ENCODE data around the gene SPEF1. TPM values are rescaled to one million over a fixed set of nuclear protein-coding genes. Genes with fewer than 3 reads are reported as not detected.
"Not testable (repeated sequence)": the region's sequence is repeated elsewhere in the genome, so short reads cannot be mapped to it uniquely, and the experiment has no call there.

SPEF1 gene
- total RNA-seq: under 1 TPM; 0.20 to 0.55 (median 0.40) TPM
- polyA plus RNA-seq: 1 to 10 TPM; 1.7 TPM

- FAIRE-seq: peak; percentile 89
- 11 to 12% methylated on average over 28 of the region's 28 CpGs for WGBS, 2 donors
- H3K4me3 ChIP-seq: peak within 1 kb of the TSS in 3 of 4 donors; percentile 18 to 46 (median 37)
- ATAC-seq: peak; percentile 74 to 88 (median 84)
- peak in 5 of 6 donors; percentile 73 to 86 (median 81) for DNase-seq
- H3K36me3 ChIP-seq: no peaks in the 10 kb centered on the region
- peaks cover 10 to 38% (median 31%) of the 10 kb centered on the region in 3 donors for H3K4me1 ChIP-seq
- intact Hi-C loops (cut with DNase I): no loop called here
- H3K27me3 ChIP-seq: no peaks in the 10 kb centered on the region
- H3K9me3 ChIP-seq: no peaks in the 10 kb centered on the region
- H3K27ac ChIP-seq: peak within 1 kb of the TSS; percentile 31 to 76 (median 46)
- TF ChIP-seq CTCF (IDR thresholded peaks at IDR 0.05): no peak
Measured at GRCh38 chr20:3781153-3781910, at the start of gene SPEF1. Gene SPEF1 (minus strand): TSS chr20:3781448. CDS start chr20:3781287, 161 bp downstream.

- ATAC-seq; H3K4me3 ChIP-seq; H3K27ac ChIP-seq; H3K36me3 ChIP-seq; H3K4me1 ChIP-seq; FAIRE-seq; H3K27me3 ChIP-seq; DNase-seq; H3K9me3 ChIP-seq; intact Hi-C loops (cut with DNase I): not testable (repeated sequence)
- 96 to 98% methylated on average over 4 to 5 of the region's 5 CpGs for WGBS, 2 donors
Measured at GRCh38 chr20:3829891-3830290, 48.6 kb upstream of the SPEF1 start.

- H3K36me3 ChIP-seq: peaks cover 0 to 9% (median 5%) of the 10 kb centered on the region in 3 donors
- no peak for DNase-seq
- H3K4me1 ChIP-seq: no peaks in the 10 kb centered on the region
- no peaks in the 10 kb centered on the region for H3K9me3 ChIP-seq
- intact Hi-C loops (cut with DNase I): no loop called here
- WGBS, 2 donors: 94 to 96% methylated on average over 3 of the region's 3 CpGs
- H3K27ac ChIP-seq: no peak overlapping the region
- TF ChIP-seq CTCF (IDR thresholded peaks at IDR 0.05): no peak
- no peak for ATAC-seq
- no peak for FAIRE-seq
- no peak overlapping the region for H3K4me3 ChIP-seq
- no peaks in the 10 kb centered on the region for H3K27me3 ChIP-seq
Measured at GRCh38 chr20:3828798-3829197, 47.5 kb upstream of the SPEF1 start.

- no peak for FAIRE-seq
- peaks cover 1 to 3% (median 3%) of the 10 kb centered on the region in 3 donors for H3K4me1 ChIP-seq
- no peak for DNase-seq
Measured at GRCh38 chr20:3826420-3826819, 45.2 kb upstream of the SPEF1 start.

GRCh38 chr20:3825526-3825925 lies 44.3 kb upstream of the SPEF1 start:
- no peak overlapping the region for H3K4me3 ChIP-seq
- WGBS, 2 donors: 80 to 81% methylated on average over 7 of the region's 7 CpGs
- intact Hi-C loops (cut with DNase I): no loop called here
- DNase-seq (no peak), ATAC-seq (no peak), FAIRE-seq (no peak)
- H3K27me3 ChIP-seq: no peaks in the 10 kb centered on the region
- H3K27ac ChIP-seq: no peak overlapping the region
- peaks cover 4 to 7% (median 7%) of the 10 kb centered on the region in 3 donors for H3K4me1 ChIP-seq
- TF ChIP-seq CTCF (IDR thresholded peaks at IDR 0.05): no peak
- no peaks in the 10 kb centered on the region for H3K9me3 ChIP-seq
- H3K36me3 ChIP-seq: peaks cover 0 to 27% (median 19%) of the 10 kb centered on the region in 3 donors

More at GRCh38 chr20:3826420-3826819, 45.2 kb upstream of the SPEF1 start:
- Histone ChIP-seq H3K27me3 (no peaks in the 10 kb centered on the region), H3K9me3 (no peaks in the 10 kb centered on the region), H3K36me3 (peaks cover 0 to 27% (median 19%) of the 10 kb centered on the region in 3 donors), H3K4me3 (no peak overlapping the region), H3K27ac (no peak overlapping the region)
- TF ChIP-seq CTCF (IDR thresholded peaks at IDR 0.05): no peak
- ATAC-seq: no peak
- WGBS, 2 donors: 79 to 82% methylated on average over 4 of the region's 4 CpGs
- intact Hi-C loops (cut with DNase I): no loop called here
